GM19463 (cell line): ENCODE data around the gene SH3PXD2B.
"Not testable (repeated sequence)": the region's sequence is repeated elsewhere in the genome, so short reads cannot be mapped to it uniquely, and the experiment has no call there.

Experiments used
- ATAC-seq: cut with Tn5 transposase; IDR thresholded peaks from one replicate; pipeline ENCODE4 v1.9.1; 2021; ENCODE audit warnings: mild to moderate bottlenecking, moderate library complexity; ENCODE audit not compliant: unreplicated experiment

Gene SH3PXD2B

DNA sequence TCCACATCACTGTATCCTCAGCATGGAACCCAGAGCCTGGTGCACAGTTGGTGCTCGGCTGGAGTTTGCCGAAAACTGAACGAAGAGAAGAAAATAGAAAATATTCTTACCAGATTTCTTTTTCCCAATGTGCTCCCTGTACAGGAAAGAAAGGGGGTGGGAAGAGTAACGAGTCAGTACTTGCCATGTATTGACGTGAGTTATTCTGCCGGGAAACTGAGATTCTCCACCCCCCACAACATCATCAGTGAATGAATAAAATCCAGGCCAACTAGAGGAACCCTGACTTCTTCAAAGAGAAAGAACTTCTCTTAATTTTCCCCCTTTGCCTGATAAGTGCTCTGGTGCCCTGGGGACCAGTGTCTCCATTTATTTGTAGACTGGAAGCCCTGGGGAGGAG lies 80.6 kb downstream of the SH3PXD2B start:
- no peak for ATAC-seq

DNA sequence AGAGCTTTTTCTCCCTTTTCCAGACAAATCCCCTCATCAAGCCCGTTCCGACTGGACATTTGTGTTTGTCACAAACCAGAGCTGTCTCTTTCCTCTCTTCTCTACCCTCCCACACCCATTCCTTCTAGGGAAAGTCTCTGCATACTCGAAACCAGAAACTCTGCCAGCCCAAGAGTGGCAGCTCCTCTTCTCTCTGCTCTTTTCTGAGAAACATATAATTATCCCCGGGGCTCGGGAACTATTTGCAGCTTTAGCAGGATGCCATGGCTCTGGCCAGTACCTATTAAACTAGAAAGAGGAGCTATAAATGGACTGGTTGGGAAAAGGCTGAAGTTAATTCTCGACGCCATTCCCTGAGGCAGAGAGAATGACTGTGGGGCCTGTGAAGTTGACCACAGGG lies 82.6 kb downstream of the SH3PXD2B start:
- no peak for ATAC-seq

DNA sequence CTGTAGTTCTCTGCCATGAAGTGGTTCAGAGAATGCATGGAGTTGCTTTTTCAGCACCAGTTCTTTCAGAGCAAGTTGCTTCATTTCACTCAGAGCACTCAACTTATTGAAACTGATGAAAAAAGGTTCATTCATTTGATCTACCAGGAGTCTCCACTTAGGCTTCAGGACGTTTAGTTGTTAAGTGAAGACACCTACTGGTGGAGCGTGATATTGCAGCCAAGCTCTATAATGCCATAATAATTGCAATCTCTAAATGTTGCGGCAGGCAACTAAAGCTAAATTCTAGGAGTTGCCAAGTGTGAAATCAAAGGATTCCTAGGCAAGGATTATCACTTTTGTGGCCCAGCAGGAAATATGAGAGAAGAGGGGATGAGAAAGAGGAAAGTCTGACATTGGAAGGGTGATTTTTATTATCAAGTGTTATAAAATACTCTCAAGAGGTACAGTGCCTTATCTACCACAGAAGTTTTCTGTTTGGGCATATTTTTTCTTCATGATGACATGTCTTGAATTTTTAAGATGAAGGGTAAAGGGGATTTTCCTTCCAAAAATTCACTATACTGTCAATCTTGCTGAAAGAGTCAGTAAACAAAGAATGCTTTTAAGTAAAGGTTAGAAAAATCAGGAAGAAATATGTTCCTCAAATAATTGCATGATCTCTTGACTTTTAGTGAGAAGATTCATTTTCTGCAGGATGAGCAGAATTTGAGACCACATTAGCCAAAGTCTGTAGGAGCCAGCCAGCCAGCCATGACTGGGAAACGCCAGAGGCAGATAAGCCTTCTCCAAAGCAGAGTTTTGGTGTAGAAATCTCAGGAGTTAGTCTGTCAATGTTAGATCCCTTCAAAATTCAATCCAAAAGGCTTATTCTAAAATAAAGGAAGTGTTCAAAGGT lies 83.4 kb downstream of the SH3PXD2B start:
- no peak for ATAC-seq

- ATAC-seq, result no peak
Observed at GRCh38 chr5:172370237-172370640, 84.1 kb downstream of the SH3PXD2B start.

DNA sequence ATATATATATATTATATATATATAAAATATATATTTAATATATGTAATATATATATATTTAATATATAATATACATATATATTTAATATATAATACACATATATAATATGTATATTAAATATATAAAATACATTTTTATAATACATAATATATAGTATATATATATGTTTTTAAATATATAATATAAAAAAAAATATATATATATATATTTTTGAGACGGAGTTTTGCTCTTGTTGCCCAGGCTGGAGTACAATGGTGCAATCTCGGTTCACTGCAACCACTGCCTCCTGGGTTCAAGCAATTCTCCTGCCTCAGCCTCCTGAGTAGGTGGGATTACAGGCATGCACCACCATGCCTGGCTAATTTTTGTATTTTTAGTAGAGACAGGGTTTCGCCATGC lies 85.6 kb downstream of the SH3PXD2B start:
- not testable (repeated sequence) for ATAC-seq

DNA sequence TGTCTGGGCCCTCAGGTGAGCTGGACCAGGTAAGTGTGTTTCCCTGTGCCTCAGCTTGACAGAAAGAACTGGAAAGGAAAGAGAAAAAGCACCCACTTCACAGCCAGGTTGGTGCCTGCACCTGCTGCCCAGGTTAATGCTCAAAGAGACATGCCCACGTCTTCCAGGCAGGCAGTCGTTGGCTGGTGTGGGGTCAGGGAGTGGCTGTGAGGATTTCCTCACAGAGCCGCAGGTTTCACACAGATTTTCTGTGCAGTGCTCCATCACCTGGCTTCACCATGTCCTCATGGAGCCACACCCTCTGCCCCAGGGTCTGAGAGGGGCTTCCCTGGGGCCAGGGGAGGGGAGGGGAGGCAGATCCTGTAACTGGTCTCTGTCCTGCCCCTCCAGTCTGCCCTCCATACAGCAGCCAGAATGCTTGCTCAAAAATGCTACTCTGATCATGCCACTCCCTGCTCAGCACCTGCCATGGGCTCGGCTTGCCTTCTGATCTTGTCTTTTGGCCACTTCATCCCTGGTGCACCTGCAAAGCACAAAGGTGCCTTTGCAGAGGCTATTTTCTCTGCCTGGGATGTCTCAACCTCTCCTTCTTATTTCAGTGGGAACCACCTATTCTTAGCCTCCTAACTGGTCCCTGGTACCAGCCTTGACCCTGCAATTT lies 88.2 kb downstream of the SH3PXD2B start:
- no peak for ATAC-seq

- no peak for ATAC-seq
Observed at GRCh38 chr5:172364773-172365172, 89.6 kb downstream of the SH3PXD2B start.

DNA sequence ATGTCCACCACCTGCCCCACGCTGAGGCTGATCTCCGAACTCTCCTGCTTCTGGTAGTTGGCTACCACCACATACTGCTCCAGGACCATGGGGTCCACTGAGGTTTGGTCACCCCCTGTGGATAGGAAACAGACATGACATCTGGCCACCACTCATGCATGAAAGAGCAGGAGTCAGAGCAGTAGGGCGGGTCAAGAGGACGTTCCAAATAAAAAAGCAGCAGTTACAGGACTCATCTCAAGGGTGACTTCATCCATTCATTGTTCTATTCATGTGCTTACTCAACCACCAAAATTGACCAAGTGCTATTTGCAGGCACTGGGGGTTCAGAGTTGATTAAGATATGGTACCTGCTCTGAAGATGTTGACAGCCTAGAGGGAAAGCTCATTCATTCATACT lies 91.6 kb downstream of the SH3PXD2B start:
- ATAC-seq, result no peak

DNA sequence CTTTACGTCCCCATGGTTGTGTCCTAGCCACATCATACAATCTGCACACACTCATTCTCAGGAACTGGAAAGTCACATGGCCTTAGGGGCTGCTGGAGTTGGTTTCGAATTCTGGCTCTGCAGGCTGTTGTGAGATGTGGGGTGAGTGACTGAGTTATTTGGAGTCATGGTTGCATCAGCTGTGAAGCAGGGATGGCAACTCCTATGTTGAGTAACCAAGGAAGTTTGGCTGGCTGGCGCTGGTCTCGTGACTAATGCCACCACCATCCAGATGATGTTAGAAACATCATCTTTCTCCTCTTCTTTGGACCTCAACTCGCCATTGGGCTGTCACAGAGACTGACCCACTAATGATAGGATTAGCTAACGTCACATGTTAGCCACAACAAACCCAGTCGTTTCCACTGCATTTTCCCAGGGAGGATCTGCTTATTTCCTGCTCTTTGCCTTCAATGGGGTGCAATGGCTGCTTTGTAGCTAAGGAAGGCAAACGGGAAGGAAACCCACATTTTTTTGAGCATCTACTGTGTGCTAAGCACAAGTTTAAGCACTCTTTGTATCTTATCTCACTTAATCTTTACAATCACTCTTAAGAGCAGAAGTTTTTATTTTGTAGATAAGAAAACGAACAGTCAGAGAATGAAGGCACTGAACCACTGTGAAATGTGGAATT lies 92.6 kb downstream of the SH3PXD2B start:
- peak; percentile 70 for ATAC-seq

DNA sequence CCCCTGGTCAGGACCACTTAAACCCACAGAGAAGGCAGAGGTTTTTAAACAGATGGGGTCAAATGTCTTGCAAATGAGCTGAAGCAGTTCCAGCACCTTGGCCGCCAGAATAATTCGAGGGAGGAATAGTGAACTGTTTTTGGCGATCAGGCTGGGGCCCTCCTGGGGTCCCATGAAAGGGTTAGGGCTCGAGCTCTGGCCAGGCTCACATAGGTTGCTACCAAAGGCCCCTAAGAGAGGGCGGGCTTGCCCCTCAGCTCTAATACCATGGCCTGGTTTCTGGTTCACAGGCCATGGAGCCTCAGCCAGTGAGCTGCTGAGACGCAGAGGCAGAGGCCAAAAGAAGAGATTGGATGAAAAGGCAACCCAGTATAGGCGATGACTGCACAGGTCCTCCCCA lies 96.0 kb downstream of the SH3PXD2B start:
- ATAC-seq, result no peak

DNA sequence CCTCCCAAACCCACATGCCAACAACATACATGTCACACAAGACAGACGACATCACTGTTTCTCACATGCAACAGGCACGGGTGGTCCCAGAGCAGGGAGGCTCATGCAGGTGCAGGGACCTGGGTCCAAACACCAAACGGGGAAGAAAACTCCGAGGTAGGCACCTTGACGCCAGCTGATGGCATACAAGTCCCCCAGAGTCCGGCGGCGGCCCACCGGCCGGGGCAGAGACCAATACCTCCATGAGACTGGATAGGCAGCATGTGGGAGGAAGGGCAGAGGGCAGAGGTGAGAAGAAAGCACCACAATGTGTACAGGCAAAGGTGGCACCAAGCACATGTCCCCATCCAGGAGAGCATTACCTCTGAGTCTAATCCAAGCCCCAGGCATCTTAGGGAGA lies 97.8 kb downstream of the SH3PXD2B start:
- ATAC-seq, result no peak

- no peak for ATAC-seq
Observed at GRCh38 chr5:172356047-172356446, 98.3 kb downstream of the SH3PXD2B start.

- ATAC-seq, result no peak
Observed at GRCh38 chr5:172353846-172354245, 100.5 kb downstream of the SH3PXD2B start.

GRCh38 chr5:172353271-172353812 lies 101.0 kb downstream of the SH3PXD2B start:
- no peak for ATAC-seq

- not testable (repeated sequence) for ATAC-seq
Observed at GRCh38 chr5:172352526-172352925, 101.8 kb downstream of the SH3PXD2B start.

GRCh38 chr5:172351240-172351778 lies 103.0 kb downstream of the SH3PXD2B start:
- no peak for ATAC-seq

DNA sequence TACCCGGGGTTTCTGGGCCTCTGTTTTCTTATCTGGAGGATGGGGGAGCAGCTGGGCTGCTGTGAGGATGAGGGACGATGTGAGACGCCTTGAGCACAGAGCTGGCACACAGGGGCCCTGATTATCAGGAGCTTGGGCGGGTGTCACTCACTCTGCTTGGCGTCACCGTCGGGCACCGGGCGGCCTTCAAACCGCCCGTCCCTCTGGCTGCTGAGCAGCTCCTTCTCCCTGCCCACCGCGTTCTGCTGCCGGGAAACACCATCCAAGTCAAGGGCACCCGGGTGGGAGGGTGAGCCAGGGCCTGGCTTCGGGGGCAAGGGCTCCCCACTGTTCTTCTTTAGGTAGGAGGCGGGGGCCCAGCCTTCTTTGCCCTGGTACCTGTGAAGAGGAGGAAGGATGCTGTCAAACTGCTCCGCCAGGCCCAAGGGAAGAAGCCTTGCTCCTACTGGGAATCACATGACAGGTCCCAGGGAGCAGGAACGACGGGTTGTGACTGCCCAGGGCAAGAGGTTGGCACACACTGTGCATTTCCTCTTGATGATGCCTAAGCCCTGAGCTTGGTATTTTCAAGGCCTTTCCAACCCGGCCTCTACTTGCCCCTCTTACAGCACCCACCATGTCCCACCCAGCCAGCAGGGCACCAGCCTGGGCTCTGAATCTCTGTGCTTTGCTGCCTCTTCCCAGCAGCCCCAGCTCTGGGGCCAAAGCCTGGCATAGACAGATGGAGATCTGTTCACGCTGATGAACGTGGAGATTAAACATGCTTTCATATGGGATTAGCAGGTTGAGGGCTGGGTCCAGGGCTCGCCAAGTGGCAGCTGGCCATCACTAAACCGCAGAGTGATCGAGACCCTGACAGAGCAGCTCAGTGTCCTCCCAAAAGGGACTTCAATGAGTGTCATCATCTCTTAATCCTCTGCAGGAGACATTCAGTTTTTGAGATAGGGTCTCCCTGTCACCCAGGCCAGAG lies 103.8 kb downstream of the SH3PXD2B start:
- no peak for ATAC-seq

- ATAC-seq, result not testable (repeated sequence)
Observed at GRCh38 chr5:172348733-172349132, 105.6 kb downstream of the SH3PXD2B start.

DNA sequence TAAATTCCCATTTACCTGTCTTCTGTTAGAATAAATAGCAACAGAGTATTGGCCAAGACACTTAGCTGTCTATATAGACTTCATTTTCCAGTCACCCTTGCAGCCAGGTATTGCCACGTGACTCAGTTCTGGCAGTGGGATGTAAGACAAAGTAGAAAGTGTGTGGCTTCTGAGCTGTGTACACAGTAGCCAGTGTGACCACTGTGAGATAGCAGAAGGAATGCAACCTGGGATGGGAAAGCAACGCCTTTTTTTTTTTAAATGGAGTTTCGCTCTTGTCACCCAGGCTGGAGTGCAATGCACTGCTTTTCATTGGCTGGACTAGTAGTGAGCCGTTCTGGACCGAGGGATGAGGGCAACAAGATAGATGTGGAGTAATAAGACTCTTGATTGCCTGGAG lies 106.2 kb downstream of the SH3PXD2B start:
- no peak for ATAC-seq

DNA sequence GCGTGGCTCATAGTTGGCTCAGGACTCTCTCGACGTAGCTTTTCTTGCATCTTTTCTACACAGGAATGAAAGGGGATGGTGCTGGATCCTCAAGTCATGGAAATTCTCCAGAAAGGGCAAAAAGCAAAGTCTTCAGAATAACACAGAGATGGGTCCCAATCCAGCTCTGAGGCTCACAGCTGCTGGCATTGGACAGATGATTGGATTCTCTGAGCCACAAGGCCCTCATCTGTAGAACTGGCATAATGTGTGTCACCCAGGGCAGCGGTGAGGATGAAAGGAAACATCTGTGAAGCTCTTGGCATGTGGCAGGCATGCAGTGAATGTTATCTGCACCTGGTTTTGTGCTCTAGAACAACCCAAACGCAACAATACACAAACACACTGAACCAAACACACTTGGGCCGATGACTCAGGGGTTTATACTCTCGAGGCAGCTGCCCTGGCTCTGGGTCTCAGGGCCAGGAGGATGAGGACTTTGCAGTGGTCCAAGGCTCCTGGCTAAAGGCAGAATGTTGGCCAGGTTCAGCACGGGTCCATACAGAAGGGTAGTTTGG lies 106.8 kb downstream of the SH3PXD2B start:
- no peak for ATAC-seq
